ENCODE data around the gene TOR2A.

The TOR2A gene

DNA sequence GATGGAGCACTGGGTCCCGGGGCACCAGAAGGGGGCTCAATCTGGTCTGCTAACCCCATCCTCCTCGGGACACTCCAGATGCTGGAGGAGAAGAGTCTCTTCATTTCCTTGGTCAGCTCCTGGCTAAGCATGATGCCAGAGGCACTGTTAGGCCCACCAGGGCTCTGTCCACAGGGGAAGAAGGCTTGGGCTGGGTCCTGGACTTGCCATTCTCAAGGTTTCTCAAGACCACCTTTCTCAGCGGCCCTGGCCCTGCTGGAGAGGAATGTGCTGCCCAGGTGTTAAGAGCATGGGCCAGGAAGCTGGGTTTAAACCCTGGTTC, 35.5 kb upstream of the TOR2A start:
- no peak for TF ChIP-seq FOXP2 (optimal IDR thresholded peaks at IDR 0.05; ENCODE audit: control extremely low read depth, extremely low read length, insufficient read depth)
- no peak for TF ChIP-seq POLR2AphosphoS5 (IDR thresholded peaks at IDR 0.05; ENCODE audit: borderline replicate concordance, low read depth, low read length)
- no peak for TF ChIP-seq EZH2 (IDR thresholded peaks at IDR 0.05)
- Histone ChIP-seq H3K9me3 (ENCODE audit: low read depth, low read length) (no peaks in the 10 kb centered on the region), H3K9ac (ENCODE audit: insufficient read length) (no peak overlapping the region), H3K36me3 (ENCODE audit: insufficient read depth, low read length) (no peaks in the 10 kb centered on the region), H3K4me3 (peak overlapping the region; percentile 75), H3K27ac (no peak overlapping the region)
- DNase-seq (ENCODE audit: low read depth, low spot score) = no peak

DNA sequence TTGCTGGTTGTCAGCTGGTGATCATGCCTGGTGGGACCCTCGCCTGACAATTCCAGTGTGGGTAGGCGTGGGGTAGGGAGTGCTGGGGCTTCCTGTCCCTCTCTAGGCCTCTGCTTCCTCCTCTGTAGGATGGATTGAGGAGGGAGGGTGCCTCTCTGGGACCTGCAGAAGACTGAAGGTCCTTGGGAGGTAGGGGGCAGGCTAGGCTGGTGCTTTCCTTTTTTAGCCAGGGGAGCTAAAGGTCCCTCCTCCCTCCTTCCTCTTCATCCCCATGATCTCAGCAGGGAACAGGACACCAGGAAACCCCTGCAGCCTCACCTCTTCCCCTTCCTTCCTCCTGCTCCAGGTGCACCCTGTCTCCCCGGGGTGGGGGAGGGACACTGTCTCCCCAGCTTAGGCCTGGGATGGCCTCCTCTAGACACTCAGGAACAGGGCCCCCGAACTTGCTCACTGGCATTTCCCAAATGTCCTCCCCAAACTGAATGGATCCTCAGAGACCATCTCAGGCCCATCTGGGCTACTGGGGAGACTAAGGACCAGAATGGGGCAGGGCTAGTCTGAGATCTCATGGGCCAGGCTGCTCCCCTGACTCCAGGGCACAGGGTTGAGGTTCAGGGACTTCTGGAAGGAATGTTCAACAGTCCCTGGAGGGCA, 35.0 kb upstream of the TOR2A start:
- H3K4me3 ChIP-seq = no peak overlapping the region
- no peak for DNase-seq (ENCODE audit: low read depth, low spot score)
- H3K36me3 ChIP-seq (ENCODE audit: insufficient read depth, low read length) = no peaks in the 10 kb centered on the region
- no peaks in the 10 kb centered on the region for H3K9me3 ChIP-seq (ENCODE audit: low read depth, low read length)
- TF ChIP-seq POLR2AphosphoS5 (IDR thresholded peaks at IDR 0.05; ENCODE audit: borderline replicate concordance, low read depth, low read length) (no peak), FOXP2 (optimal IDR thresholded peaks at IDR 0.05; ENCODE audit: control extremely low read depth, extremely low read length, insufficient read depth) (no peak), EZH2 (IDR thresholded peaks at IDR 0.05) (no peak)
- no peak overlapping the region for H3K9ac ChIP-seq (ENCODE audit: insufficient read length)
- H3K27ac ChIP-seq = no peak overlapping the region

DNA sequence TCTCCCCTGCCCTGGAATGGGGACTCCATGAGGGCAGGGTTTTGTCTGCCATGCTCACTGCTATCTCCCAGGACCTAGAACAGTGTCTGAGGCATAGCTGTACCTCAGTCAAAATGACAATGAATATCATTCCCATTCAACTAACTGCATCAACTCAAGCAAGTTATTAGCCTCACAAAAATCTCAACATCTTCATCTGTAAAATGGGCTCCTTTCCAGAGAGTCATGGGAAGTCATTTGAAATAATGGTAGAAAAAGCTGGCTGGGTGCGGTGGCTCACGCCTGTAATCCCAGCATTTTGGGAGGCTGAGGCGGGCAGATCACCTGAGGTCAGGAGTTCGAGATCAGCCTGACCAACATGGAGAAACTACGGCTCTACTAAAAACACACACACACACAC, 34.0 kb upstream of the TOR2A start:
- no peak overlapping the region for H3K9ac ChIP-seq (ENCODE audit: insufficient read length)
- H3K27ac ChIP-seq = no peak overlapping the region
- TF ChIP-seq EZH2 (IDR thresholded peaks at IDR 0.05) = no peak
- no peak for TF ChIP-seq FOXP2 (optimal IDR thresholded peaks at IDR 0.05; ENCODE audit: control extremely low read depth, extremely low read length, insufficient read depth)
- H3K9me3 ChIP-seq (ENCODE audit: low read depth, low read length) = no peaks in the 10 kb centered on the region
- H3K4me3 ChIP-seq = no peak overlapping the region
- DNase-seq (ENCODE audit: low read depth, low spot score) = no peak
- no peaks in the 10 kb centered on the region for H3K36me3 ChIP-seq (ENCODE audit: insufficient read depth, low read length)

DNA sequence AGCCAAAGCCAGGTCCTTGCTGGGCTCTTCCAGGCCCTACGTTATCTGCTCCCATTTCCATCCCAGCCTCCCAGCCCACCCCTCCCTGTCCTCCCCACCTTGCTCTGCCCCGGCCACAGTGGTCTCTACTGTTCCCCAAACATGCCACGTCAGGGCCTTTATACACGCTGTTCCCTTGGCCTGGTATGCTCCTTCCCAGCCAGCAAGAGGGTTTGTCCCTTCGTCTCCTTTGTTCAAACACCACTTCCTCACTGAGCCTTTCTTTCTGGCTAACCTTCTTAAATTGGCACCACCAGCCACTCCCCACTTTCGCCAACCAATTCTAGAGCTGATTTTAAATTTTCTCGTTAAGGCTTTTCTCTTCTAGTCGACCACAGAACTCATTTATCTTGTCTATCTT, 33.6 kb upstream of the TOR2A start:
- DNase-seq (ENCODE audit: low read depth, low spot score) = no peak
- H3K27ac ChIP-seq = no peak overlapping the region; the same call in 1 of the 2 replicates
- H3K4me3 ChIP-seq = no peak overlapping the region
- no peaks in the 10 kb centered on the region for H3K36me3 ChIP-seq (ENCODE audit: insufficient read depth, low read length)
- no peaks in the 10 kb centered on the region for H3K9me3 ChIP-seq (ENCODE audit: low read depth, low read length)
- TF ChIP-seq POLR2AphosphoS5 (IDR thresholded peaks at IDR 0.05; ENCODE audit: borderline replicate concordance, low read depth, low read length) = no peak
- no peak for TF ChIP-seq EZH2 (IDR thresholded peaks at IDR 0.05)
- TF ChIP-seq FOXP2 (optimal IDR thresholded peaks at IDR 0.05; ENCODE audit: control extremely low read depth, extremely low read length, insufficient read depth) = no peak
- no peak overlapping the region for H3K9ac ChIP-seq (ENCODE audit: insufficient read length)

DNA sequence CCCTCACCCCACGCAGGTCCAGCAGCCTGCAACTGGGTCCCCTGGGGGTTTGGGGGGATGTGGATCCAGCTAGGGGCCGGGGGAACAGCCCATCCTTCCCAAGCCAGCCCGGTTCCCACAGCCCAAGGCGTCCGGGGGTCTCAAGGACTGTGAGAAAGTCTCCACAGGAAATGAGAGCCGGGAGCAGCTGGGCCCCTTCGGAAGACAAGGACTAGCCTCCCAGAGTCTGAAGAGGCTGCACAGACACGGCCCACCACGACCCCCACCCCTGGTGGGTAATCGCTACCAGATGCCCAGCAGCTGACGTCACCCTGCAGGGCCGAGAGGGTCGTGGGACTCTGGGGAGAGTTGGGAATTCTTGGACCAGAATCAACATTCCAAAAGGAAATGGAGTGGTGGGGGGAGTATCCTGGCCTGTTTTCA, 32.8 kb upstream of the TOR2A start:
- no peaks in the 10 kb centered on the region for H3K36me3 ChIP-seq (ENCODE audit: insufficient read depth, low read length)
- peak overlapping the region; percentile 28 for H3K9ac ChIP-seq (ENCODE audit: insufficient read length)
- no peak overlapping the region for H3K4me3 ChIP-seq
- TF ChIP-seq POLR2AphosphoS5 (IDR thresholded peaks at IDR 0.05; ENCODE audit: borderline replicate concordance, low read depth, low read length) (no peak), EZH2 (IDR thresholded peaks at IDR 0.05) (no peak), FOXP2 (optimal IDR thresholded peaks at IDR 0.05; ENCODE audit: control extremely low read depth, extremely low read length, insufficient read depth) (no peak)
- no peaks in the 10 kb centered on the region for H3K9me3 ChIP-seq (ENCODE audit: low read depth, low read length)
- no peak for DNase-seq (ENCODE audit: low read depth, low spot score)
- peak overlapping the region; percentile 76 for H3K27ac ChIP-seq

DNA sequence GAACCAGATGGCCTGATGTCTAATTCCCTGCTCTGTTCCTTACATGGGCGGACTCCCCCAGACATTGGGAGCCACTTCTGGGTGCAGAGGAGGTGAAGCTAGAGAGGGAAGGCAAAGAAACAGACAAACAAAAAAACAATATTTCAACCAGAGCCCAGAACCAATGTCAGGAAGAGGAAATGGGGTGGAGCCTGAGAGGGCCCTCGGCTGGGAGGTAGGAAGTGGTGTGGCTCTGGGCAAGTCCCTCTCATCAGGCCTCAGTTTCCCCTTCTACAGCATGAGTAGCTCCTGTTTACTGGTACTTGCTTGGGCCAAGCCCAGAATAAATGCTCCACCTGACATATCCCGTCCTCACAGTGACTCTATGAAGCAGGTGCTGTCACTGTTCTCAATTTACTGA, 32.3 kb upstream of the TOR2A start:
- H3K9ac ChIP-seq (ENCODE audit: insufficient read length) = no peak overlapping the region
- H3K4me3 ChIP-seq = no peak overlapping the region
- H3K27ac ChIP-seq = no peak overlapping the region
- no peak for TF ChIP-seq FOXP2 (optimal IDR thresholded peaks at IDR 0.05; ENCODE audit: control extremely low read depth, extremely low read length, insufficient read depth)
- TF ChIP-seq EZH2 (IDR thresholded peaks at IDR 0.05) = no peak
- TF ChIP-seq POLR2AphosphoS5 (IDR thresholded peaks at IDR 0.05; ENCODE audit: borderline replicate concordance, low read depth, low read length) = no peak
- DNase-seq (ENCODE audit: low read depth, low spot score) = no peak
- H3K9me3 ChIP-seq (ENCODE audit: low read depth, low read length) = no peaks in the 10 kb centered on the region
- no peaks in the 10 kb centered on the region for H3K36me3 ChIP-seq (ENCODE audit: insufficient read depth, low read length)

DNA sequence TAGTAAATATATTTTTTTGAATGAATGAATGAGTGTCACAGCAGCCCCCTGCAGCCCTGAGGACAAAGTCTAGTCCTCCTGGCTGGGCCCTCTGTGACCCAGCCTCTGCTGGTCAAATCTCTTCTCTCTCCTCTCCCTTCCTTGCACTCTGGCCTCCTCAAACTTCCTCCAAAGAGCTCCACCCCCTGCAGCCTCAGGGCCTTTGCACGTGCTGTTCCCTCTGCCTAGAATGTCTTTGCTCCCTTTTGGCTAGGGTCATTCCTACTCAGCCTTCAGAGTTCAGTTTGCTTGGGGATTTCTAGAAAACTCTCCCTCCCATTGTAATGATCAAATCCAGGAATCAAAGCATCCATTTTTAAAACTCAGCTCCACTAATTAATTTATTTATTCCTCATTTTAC, 30.3 kb upstream of the TOR2A start:
- no peaks in the 10 kb centered on the region for H3K36me3 ChIP-seq (ENCODE audit: insufficient read depth, low read length)
- H3K9ac ChIP-seq (ENCODE audit: insufficient read length) = no peak overlapping the region
- H3K27ac ChIP-seq = no peak overlapping the region
- no peak overlapping the region for H3K4me3 ChIP-seq
- no peaks in the 10 kb centered on the region for H3K9me3 ChIP-seq (ENCODE audit: low read depth, low read length)
- no peak for DNase-seq (ENCODE audit: low read depth, low spot score)
- no peak for TF ChIP-seq EZH2 (IDR thresholded peaks at IDR 0.05)
- no peak for TF ChIP-seq POLR2AphosphoS5 (IDR thresholded peaks at IDR 0.05; ENCODE audit: borderline replicate concordance, low read depth, low read length)
- TF ChIP-seq FOXP2 (optimal IDR thresholded peaks at IDR 0.05; ENCODE audit: control extremely low read depth, extremely low read length, insufficient read depth) = no peak

DNA sequence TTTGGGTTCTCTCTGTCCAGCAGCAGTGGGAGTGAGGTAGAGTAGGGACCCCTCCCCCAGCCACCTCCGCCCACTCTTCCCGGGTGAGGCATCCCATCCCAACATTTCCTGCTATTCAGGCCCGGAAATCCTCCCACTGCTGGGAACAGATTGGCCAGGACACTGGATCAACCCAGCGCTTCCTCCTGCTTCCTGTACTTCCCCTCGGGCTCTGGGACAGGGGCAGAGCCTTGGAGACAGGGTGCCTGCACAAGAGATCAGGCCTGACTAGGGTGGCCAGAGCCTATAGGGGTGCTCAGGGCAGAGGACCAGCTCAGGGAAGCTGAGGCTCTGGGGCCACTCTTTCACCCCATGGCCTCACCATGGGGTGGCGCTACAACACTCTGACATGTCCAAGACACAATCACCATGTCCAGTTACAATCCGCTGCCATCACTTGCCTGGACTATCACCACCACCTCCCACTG, 28.9 kb upstream of the TOR2A start:
- no peak overlapping the region for H3K27ac ChIP-seq
- no peaks in the 10 kb centered on the region for H3K9me3 ChIP-seq (ENCODE audit: low read depth, low read length)
- TF ChIP-seq POLR2AphosphoS5 (IDR thresholded peaks at IDR 0.05; ENCODE audit: borderline replicate concordance, low read depth, low read length) (no peak), EZH2 (IDR thresholded peaks at IDR 0.05) (no peak), FOXP2 (optimal IDR thresholded peaks at IDR 0.05; ENCODE audit: control extremely low read depth, extremely low read length, insufficient read depth) (no peak)
- H3K9ac ChIP-seq (ENCODE audit: insufficient read length) = no peak overlapping the region
- H3K4me3 ChIP-seq = no peak overlapping the region
- DNase-seq (ENCODE audit: low read depth, low spot score) = no peak
- H3K36me3 ChIP-seq (ENCODE audit: insufficient read depth, low read length) = no peaks in the 10 kb centered on the region

DNA sequence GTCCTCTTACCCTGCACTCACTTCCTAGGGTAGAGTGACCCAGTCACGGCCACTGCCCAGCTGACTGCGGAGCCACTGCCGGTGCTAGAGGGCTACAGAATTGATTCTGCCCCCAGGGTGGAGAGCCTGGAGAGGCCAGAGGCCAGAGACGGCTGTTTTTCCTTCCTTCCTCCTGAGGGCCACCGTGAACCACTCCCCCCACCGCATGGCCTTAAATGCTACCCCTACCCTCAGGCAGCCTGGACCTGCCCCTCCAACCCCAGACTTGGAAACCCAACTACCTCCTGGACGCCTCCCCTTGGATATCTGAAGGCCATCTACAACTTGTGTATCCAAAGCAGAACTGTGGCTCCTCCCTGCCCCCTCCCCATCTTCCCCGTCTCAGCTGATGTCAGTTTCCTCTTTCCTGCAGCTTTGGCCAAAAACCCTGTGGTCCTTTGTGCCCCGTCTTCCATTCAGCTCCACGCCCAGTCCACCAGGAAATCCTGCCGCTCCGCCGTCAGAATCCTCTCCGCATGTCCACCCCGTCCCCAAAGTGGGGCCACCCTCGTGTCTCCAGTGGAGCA, 27.1 kb upstream of the TOR2A start:
- H3K36me3 ChIP-seq (ENCODE audit: insufficient read depth, low read length) = no peaks in the 10 kb centered on the region
- DNase-seq (ENCODE audit: low read depth, low spot score) = no peak
- H3K9ac ChIP-seq (ENCODE audit: insufficient read length) = no peak overlapping the region
- H3K4me3 ChIP-seq = no peak overlapping the region
- TF ChIP-seq EZH2 (IDR thresholded peaks at IDR 0.05) (no peak), FOXP2 (optimal IDR thresholded peaks at IDR 0.05; ENCODE audit: control extremely low read depth, extremely low read length, insufficient read depth) (no peak), POLR2AphosphoS5 (IDR thresholded peaks at IDR 0.05; ENCODE audit: borderline replicate concordance, low read depth, low read length) (no peak)
- no peak overlapping the region for H3K27ac ChIP-seq
- H3K9me3 ChIP-seq (ENCODE audit: low read depth, low read length) = no peaks in the 10 kb centered on the region
